SJCRH30 (cell line): ENCODE results near the gene FSTL5. TPM values are rescaled to one million over a fixed set of nuclear protein-coding genes. Genes with fewer than 3 reads are reported as not detected.
A peak's percentile ranks its signal among the peaks of the same experiment; 100 is the strongest.
"Not testable (repeated sequence)": the region's sequence is repeated elsewhere in the genome, so short reads cannot be mapped to it uniquely, and the experiment has no call there.

Experiments used
- DNase-seq, 2 experiments: peaks; one replicate each; pipeline ENCODE4 v3.0.0-alpha.2; 2015 to 2020
- H3K27ac ChIP-seq: fragments of 250-450 bp; sonication (Bioruptor Pico); 2 replicates; pipeline ENCODE4 v1.5.1; 2020; ENCODE audit warnings: mild to moderate bottlenecking, moderate library complexity
- H3K27me3 ChIP-seq: fragments of 250-450 bp; sonication (Bioruptor Pico); 2 replicates; pipeline ENCODE4 v1.5.1; 2020; ENCODE audit warnings: mild to moderate bottlenecking, moderate library complexity
- H3K36me3 ChIP-seq: fragments of 250-450 bp; sonication (Bioruptor Pico); 2 replicates; pipeline ENCODE4 v1.5.1; 2020; ENCODE audit warnings: mild to moderate bottlenecking, moderate library complexity
- H3K4me1 ChIP-seq: fragments of 250-450 bp; sonication (Bioruptor Pico); 2 replicates; pipeline ENCODE4 v1.5.1; 2020; ENCODE audit warnings: mild to moderate bottlenecking, moderate library complexity
- H3K4me3 ChIP-seq: fragments of 250-450 bp; sonication (Bioruptor Pico); 2 replicates; pipeline ENCODE4 v1.5.1; 2020; ENCODE audit warnings: mild to moderate bottlenecking, moderate library complexity
- H3K9me3 ChIP-seq: fragments of 250-450 bp; sonication (Bioruptor Pico); replicated peaks from 2 replicates; pipeline ENCODE4 v1.5.1; 2020; ENCODE audit warnings: mild to moderate bottlenecking, moderate library complexity
- total RNA-seq: library from RNA; depleted of rRNA; stranded (reverse); fragments of >200 nt; shearing (Covaris generic); gene quantifications from 2 replicates; pipeline ENCODE4 v1.2.3, GENCODE V29; 2014; rRNA removed

FSTL5 gene
- 0.02 TPM in 1 of 2 replicates, not detected in the other for total RNA-seq

- DNase-seq: peak; percentile 76 to 78
- Histone ChIP-seq H3K27me3 (no peaks in the 10 kb centered on the region), H3K4me3 (peak within 1 kb of the TSS; percentile 55), H3K36me3 (no peaks in the 10 kb centered on the region), H3K4me1 (no peaks in the 10 kb centered on the region), H3K9me3 (no peaks in the 10 kb centered on the region; the same call in 1 of the 2 replicates), H3K27ac (no peak within 1 kb of the TSS)
Measured at GRCh38 chr4:162163892-162164759, at the start of gene FSTL5. Gene FSTL5 (minus strand): TSS chr4:162164000. CDS start chr4:162111396, 52,604 bp downstream.

GRCh38 chr4:162209706-162210105, 45.9 kb upstream of the FSTL5 start:
- H3K36me3 ChIP-seq: no peaks in the 10 kb centered on the region
- no peaks in the 10 kb centered on the region for H3K4me1 ChIP-seq

DNA sequence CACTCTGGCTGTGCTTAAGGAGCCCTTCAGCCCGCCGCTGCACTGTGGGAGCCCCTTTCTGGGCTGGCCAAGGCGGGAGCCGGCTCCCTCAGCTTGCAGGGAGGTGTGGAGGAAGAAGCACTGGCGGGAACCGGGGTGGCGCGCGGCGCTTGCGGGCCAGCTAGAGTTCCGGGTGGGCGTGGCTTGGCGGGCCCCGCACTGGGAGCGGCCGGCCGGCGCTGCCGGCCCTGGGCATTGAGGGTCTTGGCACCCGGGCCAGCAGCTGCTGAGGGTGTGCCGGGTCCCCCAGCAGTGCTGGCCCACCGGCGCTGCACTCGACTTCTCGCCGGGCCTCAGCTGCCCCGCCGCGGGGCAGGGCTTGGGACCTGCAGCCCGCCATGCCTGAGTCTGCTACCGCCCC, 39.7 kb upstream of the FSTL5 start:
- H3K9me3 ChIP-seq, H3K27me3 ChIP-seq, H3K4me1 ChIP-seq, H3K27ac ChIP-seq, DNase-seq, H3K36me3 ChIP-seq, H3K4me3 ChIP-seq: not testable (repeated sequence)

More at GRCh38 chr4:162209706-162210105, 45.9 kb upstream of the FSTL5 start:
- H3K27me3 ChIP-seq: no peaks in the 10 kb centered on the region
- no peaks in the 10 kb centered on the region for H3K9me3 ChIP-seq
- DNase-seq: no peak
- no peak overlapping the region for H3K4me3 ChIP-seq
- no peak overlapping the region for H3K27ac ChIP-seq

GRCh38 chr4:162201673-162202072, 37.9 kb upstream of the FSTL5 start:
- peak in 1 of 2 experiments; percentile 17 for DNase-seq

GRCh38 chr4:162170509-162170908, 6.7 kb upstream of the FSTL5 start:
- Histone ChIP-seq H3K36me3 (no peaks in the 10 kb centered on the region), H3K9me3 (no peaks in the 10 kb centered on the region)
- no peak for DNase-seq

More at GRCh38 chr4:162201673-162202072, 37.9 kb upstream of the FSTL5 start:
- no peaks in the 10 kb centered on the region for H3K9me3 ChIP-seq
- no peaks in the 10 kb centered on the region for H3K27me3 ChIP-seq
- H3K27ac ChIP-seq: no peak overlapping the region
- no peak overlapping the region for H3K4me3 ChIP-seq
- H3K4me1 ChIP-seq: 0 out of 2 replicates have a peak, but pooled peaks cover 3% of the 10 kb centered on the region
- no peaks in the 10 kb centered on the region for H3K36me3 ChIP-seq

GRCh38 chr4:162164906-162165510, 1.2 kb upstream of the FSTL5 start:
- Histone ChIP-seq H3K27ac (no peak overlapping the region), H3K4me3 (no peak overlapping the region)
- DNase-seq: no peak

More at GRCh38 chr4:162170509-162170908, 6.7 kb upstream of the FSTL5 start:
- H3K27me3 ChIP-seq: no peaks in the 10 kb centered on the region
- no peak overlapping the region for H3K27ac ChIP-seq
- no peak overlapping the region for H3K4me3 ChIP-seq
- H3K4me1 ChIP-seq: no peaks in the 10 kb centered on the region

GRCh38 chr4:162162672-162163071, 1.1 kb downstream of the FSTL5 start:
- Histone ChIP-seq H3K27me3 (no peaks in the 10 kb centered on the region), H3K27ac (no peak overlapping the region), H3K4me3 (no peak overlapping the region), H3K36me3 (no peaks in the 10 kb centered on the region), H3K4me1 (no peaks in the 10 kb centered on the region), H3K9me3 (no peaks in the 10 kb centered on the region; the same call in 1 of the 2 replicates)
- no peak for DNase-seq

More at GRCh38 chr4:162164906-162165510, 1.2 kb upstream of the FSTL5 start:
- Histone ChIP-seq H3K9me3 (no peaks in the 10 kb centered on the region; the same call in 1 of the 2 replicates), H3K36me3 (no peaks in the 10 kb centered on the region), H3K27me3 (no peaks in the 10 kb centered on the region), H3K4me1 (no peaks in the 10 kb centered on the region)

DNA sequence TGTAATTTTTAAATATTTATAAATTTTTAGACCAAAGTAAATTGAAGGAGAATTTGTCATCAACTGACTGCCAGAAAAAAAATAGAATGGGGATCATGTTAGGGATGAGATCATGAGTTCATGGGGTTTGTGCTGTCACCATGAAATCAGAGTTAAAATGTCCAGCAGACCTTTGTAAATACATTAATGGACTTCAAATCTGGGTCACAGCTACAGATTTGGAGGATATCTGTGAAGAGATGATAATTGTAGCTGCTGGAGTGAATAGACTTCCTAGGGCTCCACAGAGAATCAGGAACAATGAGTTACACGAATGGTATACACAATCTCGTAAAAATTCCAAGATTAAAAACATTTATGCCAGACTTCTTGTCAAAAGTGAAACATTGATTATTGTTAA, 6.6 kb downstream of the FSTL5 start:
- H3K27ac ChIP-seq: no peak overlapping the region
- no peak for DNase-seq

GRCh38 chr4:162154862-162155540, 8.8 kb downstream of the FSTL5 start:
- no peaks in the 10 kb centered on the region for H3K27me3 ChIP-seq
- no peak overlapping the region for H3K4me3 ChIP-seq
- H3K9me3 ChIP-seq: no peaks in the 10 kb centered on the region
- H3K36me3 ChIP-seq: no peaks in the 10 kb centered on the region
- DNase-seq: no peak
- no peaks in the 10 kb centered on the region for H3K4me1 ChIP-seq
- H3K27ac ChIP-seq: no peak overlapping the region

More for the DNA sequence above, 6.6 kb downstream of the FSTL5 start:
- Histone ChIP-seq H3K4me1 (no peaks in the 10 kb centered on the region), H3K27me3 (no peaks in the 10 kb centered on the region), H3K4me3 (no peak overlapping the region), H3K36me3 (no peaks in the 10 kb centered on the region), H3K9me3 (no peaks in the 10 kb centered on the region)

DNA sequence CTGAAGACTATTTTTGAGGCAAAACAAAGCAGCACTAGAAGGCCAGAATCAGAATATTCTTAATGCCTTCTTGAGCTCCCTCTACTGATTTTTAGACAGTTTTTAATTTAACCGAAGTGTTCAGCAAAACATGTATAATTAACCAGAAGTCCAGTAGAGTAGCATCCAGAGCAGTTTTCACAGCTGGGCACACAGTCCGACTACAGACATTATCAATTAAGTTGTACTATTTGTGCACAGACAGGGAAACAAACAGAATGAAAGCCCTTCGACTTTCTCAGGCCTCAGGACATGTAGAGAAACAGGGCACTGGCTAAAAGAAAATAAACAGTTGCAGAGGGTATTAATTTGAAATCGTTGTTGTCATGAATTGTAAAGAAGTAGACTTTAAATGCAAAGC, 11.9 kb downstream of the FSTL5 start:
- H3K27ac ChIP-seq: no peak overlapping the region
- no peak for DNase-seq
- no peaks in the 10 kb centered on the region for H3K4me1 ChIP-seq
- H3K27me3 ChIP-seq: no peaks in the 10 kb centered on the region
- H3K9me3 ChIP-seq: no peaks in the 10 kb centered on the region
- H3K36me3 ChIP-seq: no peaks in the 10 kb centered on the region
- H3K4me3 ChIP-seq: no peak overlapping the region

GRCh38 chr4:162151386-162151785, 12.4 kb downstream of the FSTL5 start:
- Histone ChIP-seq H3K9me3 (no peaks in the 10 kb centered on the region), H3K4me1 (no peaks in the 10 kb centered on the region), H3K27me3 (no peaks in the 10 kb centered on the region), H3K36me3 (no peaks in the 10 kb centered on the region), H3K4me3 (no peak overlapping the region), H3K27ac (no peak overlapping the region)
- no peak for DNase-seq

GRCh38 chr4:162149644-162150043, 14.2 kb downstream of the FSTL5 start:
- Histone ChIP-seq H3K4me1 (no peaks in the 10 kb centered on the region), H3K27me3 (no peaks in the 10 kb centered on the region), H3K9me3 (no peaks in the 10 kb centered on the region), H3K27ac (no peak overlapping the region), H3K4me3 (no peak overlapping the region), H3K36me3 (no peaks in the 10 kb centered on the region)
- DNase-seq: no peak

DNA sequence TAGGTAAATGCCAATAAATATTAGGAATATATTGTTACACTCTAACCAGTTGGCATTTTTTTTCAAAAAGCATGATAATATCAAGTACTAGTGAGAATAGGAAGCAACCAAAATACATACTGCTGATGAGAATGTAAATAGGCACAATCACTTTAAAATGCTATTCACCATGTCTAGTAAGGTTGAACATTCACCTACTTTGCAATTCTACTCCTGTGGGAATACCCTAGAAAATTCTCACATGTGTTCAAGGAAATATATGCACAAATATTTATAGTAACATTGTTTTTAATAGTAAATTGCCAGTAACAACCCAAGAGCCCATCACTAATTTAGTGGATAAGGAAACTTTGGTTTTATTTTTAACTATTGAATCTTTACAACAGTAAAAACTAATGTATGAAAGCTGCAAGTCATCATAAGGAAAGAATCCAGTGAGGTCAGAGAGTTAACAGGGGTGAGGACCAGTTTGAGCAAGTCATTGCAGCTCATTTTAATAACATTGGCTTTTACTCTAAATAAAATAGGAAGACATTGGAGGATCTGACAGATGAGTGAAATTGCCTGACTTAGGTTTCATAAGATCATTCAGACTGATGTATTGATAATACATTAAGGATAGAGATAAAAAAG, 23.6 kb downstream of the FSTL5 start:
- no peaks in the 10 kb centered on the region for H3K27me3 ChIP-seq
- no peak for DNase-seq
- no peaks in the 10 kb centered on the region for H3K36me3 ChIP-seq
- H3K4me3 ChIP-seq: no peak overlapping the region
- H3K27ac ChIP-seq: no peak overlapping the region
- H3K9me3 ChIP-seq: no peaks in the 10 kb centered on the region
- no peaks in the 10 kb centered on the region for H3K4me1 ChIP-seq

GRCh38 chr4:162139412-162139811, 24.4 kb downstream of the FSTL5 start:
- H3K36me3 ChIP-seq: no peaks in the 10 kb centered on the region
- no peak overlapping the region for H3K4me3 ChIP-seq

More at GRCh38 chr4:162139412-162139811, 24.4 kb downstream of the FSTL5 start:
- Histone ChIP-seq H3K27me3 (no peaks in the 10 kb centered on the region), H3K9me3 (no peaks in the 10 kb centered on the region), H3K27ac (no peak overlapping the region), H3K4me1 (no peaks in the 10 kb centered on the region)
- no peak for DNase-seq
